Uterus (tissue), 2 donors: ENCODE measurements around the gene NHSL1.

Experiments
- POLR2A ChIP-seq, 2 donors: fragments of 450-650 bp; IDR thresholded peaks; one replicate each; pipeline ENCODE4 v1.6.1; 2016; ENCODE audit warnings: antibody characterized with exemption in 2 of 2, mild to moderate bottlenecking in 1 of 2, moderate library complexity in 1 of 2
- TF ChIP-seq, protein P1 (sequence below), 4 experiments: fragments of 200-600 bp in 2 of 4; fragments of 450-650 bp in 2 of 4; sonication (generic) in 2 of 4; IDR thresholded peaks; one replicate each; pipeline ENCODE4 v1.5.1; 2016 to 2019; ENCODE audit warnings: antibody characterized with exemption in 4 of 4, mild to moderate bottlenecking in 2 of 4, moderate library complexity in 1 of 4

DNA sequence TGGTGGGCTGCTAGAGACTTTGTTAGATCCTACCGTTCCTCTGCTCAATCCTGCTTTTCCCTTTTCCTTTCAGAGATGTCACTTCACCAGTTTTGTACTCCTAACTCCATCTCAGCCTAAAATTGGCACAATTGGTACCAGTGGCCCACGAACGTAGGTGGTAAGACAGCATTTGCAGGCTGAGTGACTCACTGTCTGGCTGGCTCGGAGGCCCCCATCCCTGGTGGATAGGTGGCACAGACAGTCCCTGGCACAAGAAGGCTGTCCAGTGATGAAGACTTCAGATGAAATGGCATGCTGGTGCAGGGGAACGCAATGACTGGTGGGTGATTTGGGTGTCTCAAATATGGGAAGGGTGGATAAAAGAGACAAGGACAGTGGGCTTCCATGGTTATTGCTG is 84.2 kb downstream of the NHSL1 start:
- TF ChIP-seq, protein P1, sequence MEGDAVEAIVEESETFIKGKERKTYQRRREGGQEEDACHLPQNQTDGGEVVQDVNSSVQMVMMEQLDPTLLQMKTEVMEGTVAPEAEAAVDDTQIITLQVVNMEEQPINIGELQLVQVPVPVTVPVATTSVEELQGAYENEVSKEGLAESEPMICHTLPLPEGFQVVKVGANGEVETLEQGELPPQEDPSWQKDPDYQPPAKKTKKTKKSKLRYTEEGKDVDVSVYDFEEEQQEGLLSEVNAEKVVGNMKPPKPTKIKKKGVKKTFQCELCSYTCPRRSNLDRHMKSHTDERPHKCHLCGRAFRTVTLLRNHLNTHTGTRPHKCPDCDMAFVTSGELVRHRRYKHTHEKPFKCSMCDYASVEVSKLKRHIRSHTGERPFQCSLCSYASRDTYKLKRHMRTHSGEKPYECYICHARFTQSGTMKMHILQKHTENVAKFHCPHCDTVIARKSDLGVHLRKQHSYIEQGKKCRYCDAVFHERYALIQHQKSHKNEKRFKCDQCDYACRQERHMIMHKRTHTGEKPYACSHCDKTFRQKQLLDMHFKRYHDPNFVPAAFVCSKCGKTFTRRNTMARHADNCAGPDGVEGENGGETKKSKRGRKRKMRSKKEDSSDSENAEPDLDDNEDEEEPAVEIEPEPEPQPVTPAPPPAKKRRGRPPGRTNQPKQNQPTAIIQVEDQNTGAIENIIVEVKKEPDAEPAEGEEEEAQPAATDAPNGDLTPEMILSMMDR (IDR thresholded peaks at IDR 0.05), result no peak
- TF ChIP-seq POLR2A (IDR thresholded peaks at IDR 0.05), result no peak
